OCI-LY7 (cell line): Measurements from ENCODE around the gene HSPH1.

Experiments used
- EZH2phosphoT487 ChIP-seq: fragments of 200-600 bp; sonication (generic); IDR thresholded peaks from 2 replicates; pipeline ENCODE4 v1.6.1; 2018; ENCODE audit warnings: low read depth, borderline replicate concordance, mild to moderate bottlenecking, mixed run types, antibody characterized with exemption, low read length, moderate library complexity, mixed read lengths
- TF ChIP-seq, protein P1 (sequence below): fragments of 200-600 bp; sonication (generic); conservative IDR thresholded peaks from 2 replicates; pipeline ENCODE4 v1.5.1; 2014; ENCODE audit warnings: mild to moderate bottlenecking, antibody characterized with exemption, low read length, moderate library complexity, mixed read lengths

GRCh38 chr13:31198519-31198918 lies 36.8 kb upstream of the HSPH1 start:
- TF ChIP-seq, protein P1, sequence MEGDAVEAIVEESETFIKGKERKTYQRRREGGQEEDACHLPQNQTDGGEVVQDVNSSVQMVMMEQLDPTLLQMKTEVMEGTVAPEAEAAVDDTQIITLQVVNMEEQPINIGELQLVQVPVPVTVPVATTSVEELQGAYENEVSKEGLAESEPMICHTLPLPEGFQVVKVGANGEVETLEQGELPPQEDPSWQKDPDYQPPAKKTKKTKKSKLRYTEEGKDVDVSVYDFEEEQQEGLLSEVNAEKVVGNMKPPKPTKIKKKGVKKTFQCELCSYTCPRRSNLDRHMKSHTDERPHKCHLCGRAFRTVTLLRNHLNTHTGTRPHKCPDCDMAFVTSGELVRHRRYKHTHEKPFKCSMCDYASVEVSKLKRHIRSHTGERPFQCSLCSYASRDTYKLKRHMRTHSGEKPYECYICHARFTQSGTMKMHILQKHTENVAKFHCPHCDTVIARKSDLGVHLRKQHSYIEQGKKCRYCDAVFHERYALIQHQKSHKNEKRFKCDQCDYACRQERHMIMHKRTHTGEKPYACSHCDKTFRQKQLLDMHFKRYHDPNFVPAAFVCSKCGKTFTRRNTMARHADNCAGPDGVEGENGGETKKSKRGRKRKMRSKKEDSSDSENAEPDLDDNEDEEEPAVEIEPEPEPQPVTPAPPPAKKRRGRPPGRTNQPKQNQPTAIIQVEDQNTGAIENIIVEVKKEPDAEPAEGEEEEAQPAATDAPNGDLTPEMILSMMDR: no peak
- TF ChIP-seq EZH2phosphoT487: no peak
